Colonic mucosa (tissue), 4 donors: ENCODE measurements around the gene ZDHHC22. TPM values are rescaled to one million over a fixed set of nuclear protein-coding genes. Genes with fewer than 3 reads are reported as not detected.

ENCODE experiments used
- DNase-seq: peaks from one replicate; pipeline ENCODE4 v3.0.0-alpha.2; 2020
- H3K27ac ChIP-seq: fragments of 200-600 bp; one replicate; pipeline ENCODE4 v1.8.0; 2021
- H3K27me3 ChIP-seq: fragments of 200-600 bp; one replicate; pipeline ENCODE4 v1.8.0; 2021
- H3K36me3 ChIP-seq: fragments of 200-600 bp; one replicate; pipeline ENCODE4 v1.8.0; 2021
- H3K4me1 ChIP-seq: fragments of 200-600 bp; one replicate; pipeline ENCODE4 v1.8.0; 2021; ENCODE audit warnings: mild to moderate bottlenecking
- H3K4me3 ChIP-seq: fragments of 200-600 bp; one replicate; pipeline ENCODE4 v1.8.0; 2021
- H3K9ac ChIP-seq, 2 donors: one replicate each; pipeline ENCODE4 v1.7.0; 2013; ENCODE audit warnings: control low read depth in 2 of 2, low read depth in 2 of 2, low read length in 2 of 2
- H3K9me3 ChIP-seq: fragments of 200-600 bp; one replicate; pipeline ENCODE4 v1.8.0; 2021
- intact Hi-C: fragments of 100-400 bp; cut with DNase I; formaldehyde crosslinking; loops from one replicate; pipeline ENCODE4 v1.14.1; 2022
- total RNA-seq, 2 donors: library from RNA; stranded (reverse); fragmentation: NEBNext Ultra II Directional in 1 of 2; extraction: Animal tissue kit (Norgen Biotek cat#: 25700) in 1 of 2; gene quantifications; one replicate each; pipeline ENCODE4 v1.2.1, GENCODE V29; 2021
- TF ChIP-seq, protein P1 (sequence below): fragments of 200-600 bp; IDR thresholded peaks from one replicate; pipeline ENCODE4 v1.8.0; 2022; ENCODE audit warnings: antibody characterized with exemption, mild to moderate bottlenecking
- donor health status: healthy.
- donor health status: DM: no; HTN: no; CAD: no.
- donor health status: DM: no; HTN: no; CAD: no.

ZDHHC22 gene
- total RNA-seq, 2 donors from 2014 or later = 0.07 to 0.42 TPM

- H3K36me3 ChIP-seq = no peaks in the 10 kb centered on the region
- intact Hi-C loops = no loop called here
- no peak overlapping the region for H3K9ac ChIP-seq
- no peaks in the 10 kb centered on the region for H3K27me3 ChIP-seq
- H3K4me3 ChIP-seq = no peak overlapping the region
- no peaks in the 10 kb centered on the region for H3K9me3 ChIP-seq
- no peak overlapping the region for H3K27ac ChIP-seq
- no peaks in the 10 kb centered on the region for H3K4me1 ChIP-seq
- TF ChIP-seq, protein P1, sequence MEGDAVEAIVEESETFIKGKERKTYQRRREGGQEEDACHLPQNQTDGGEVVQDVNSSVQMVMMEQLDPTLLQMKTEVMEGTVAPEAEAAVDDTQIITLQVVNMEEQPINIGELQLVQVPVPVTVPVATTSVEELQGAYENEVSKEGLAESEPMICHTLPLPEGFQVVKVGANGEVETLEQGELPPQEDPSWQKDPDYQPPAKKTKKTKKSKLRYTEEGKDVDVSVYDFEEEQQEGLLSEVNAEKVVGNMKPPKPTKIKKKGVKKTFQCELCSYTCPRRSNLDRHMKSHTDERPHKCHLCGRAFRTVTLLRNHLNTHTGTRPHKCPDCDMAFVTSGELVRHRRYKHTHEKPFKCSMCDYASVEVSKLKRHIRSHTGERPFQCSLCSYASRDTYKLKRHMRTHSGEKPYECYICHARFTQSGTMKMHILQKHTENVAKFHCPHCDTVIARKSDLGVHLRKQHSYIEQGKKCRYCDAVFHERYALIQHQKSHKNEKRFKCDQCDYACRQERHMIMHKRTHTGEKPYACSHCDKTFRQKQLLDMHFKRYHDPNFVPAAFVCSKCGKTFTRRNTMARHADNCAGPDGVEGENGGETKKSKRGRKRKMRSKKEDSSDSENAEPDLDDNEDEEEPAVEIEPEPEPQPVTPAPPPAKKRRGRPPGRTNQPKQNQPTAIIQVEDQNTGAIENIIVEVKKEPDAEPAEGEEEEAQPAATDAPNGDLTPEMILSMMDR = no peak
- no peak for DNase-seq
Measured at GRCh38 chr14:77161011-77161410, 19.4 kb upstream of the ZDHHC22 start.

DNA sequence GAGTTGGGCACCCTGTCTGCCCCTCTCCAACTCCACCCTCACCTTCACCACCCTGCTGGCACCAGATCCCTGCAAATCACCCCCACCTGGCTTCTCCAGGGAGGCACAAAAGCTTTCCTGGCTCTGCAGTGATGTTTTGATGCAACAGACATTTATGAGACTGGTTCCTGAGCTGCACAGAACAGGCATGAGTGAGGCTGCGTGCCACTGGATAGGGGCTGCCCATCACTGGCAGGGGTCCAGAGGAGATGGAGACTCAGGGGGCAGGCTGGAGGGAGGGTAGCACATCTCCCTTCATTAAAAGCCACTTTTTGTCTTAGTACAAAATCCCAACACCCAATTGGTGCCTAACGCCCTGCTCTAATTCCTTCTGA, 17.3 kb upstream of the ZDHHC22 start:
- intact Hi-C loops = no loop called here
- Histone ChIP-seq H3K9me3 (no peaks in the 10 kb centered on the region), H3K27me3 (no peaks in the 10 kb centered on the region), H3K9ac (no peak overlapping the region), H3K4me1 (no peaks in the 10 kb centered on the region), H3K36me3 (no peaks in the 10 kb centered on the region), H3K27ac (no peak overlapping the region), H3K4me3 (no peak overlapping the region)
- DNase-seq = no peak
- TF ChIP-seq, protein P1 = no peak

DNA sequence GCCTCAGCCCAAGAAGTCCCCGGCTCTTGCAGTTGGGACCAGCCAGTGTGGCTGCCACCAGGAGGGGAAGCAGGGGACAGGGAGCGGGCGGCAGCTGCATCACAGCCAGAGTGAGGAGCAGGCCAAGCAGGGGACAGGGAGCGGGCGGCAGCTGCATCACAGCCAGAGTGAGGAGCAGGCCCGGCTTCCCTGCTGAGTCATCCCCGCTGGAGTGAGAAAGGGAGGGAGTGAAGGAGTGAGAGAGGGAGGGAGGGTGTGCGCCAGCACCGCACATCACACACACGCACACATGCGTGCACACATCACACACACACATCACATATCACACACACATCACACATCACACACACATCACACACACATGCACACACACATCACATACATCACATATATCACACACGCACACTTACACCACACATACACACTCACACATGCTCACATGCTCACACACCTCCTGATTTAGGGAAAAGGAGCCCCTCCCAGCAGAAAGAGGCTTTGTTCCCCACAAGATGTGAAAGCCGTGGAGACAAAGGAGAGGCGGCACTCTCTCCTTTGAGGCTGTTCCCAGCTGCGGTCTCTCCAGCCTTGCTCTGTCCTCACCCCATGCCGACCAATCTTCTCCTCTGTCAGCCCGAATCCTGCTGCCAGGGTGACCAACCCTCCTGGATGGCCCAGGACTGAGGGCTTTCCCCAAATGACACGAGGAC, 16.7 kb upstream of the ZDHHC22 start:
- H3K4me3 ChIP-seq = no peak overlapping the region
- no peak overlapping the region for H3K9ac ChIP-seq
- H3K27ac ChIP-seq = no peak overlapping the region
- TF ChIP-seq, protein P1 = no peak
- no peaks in the 10 kb centered on the region for H3K4me1 ChIP-seq
- intact Hi-C loops = no loop called here
- H3K27me3 ChIP-seq = no peaks in the 10 kb centered on the region
- no peaks in the 10 kb centered on the region for H3K9me3 ChIP-seq
- no peak for DNase-seq
- no peaks in the 10 kb centered on the region for H3K36me3 ChIP-seq

DNA sequence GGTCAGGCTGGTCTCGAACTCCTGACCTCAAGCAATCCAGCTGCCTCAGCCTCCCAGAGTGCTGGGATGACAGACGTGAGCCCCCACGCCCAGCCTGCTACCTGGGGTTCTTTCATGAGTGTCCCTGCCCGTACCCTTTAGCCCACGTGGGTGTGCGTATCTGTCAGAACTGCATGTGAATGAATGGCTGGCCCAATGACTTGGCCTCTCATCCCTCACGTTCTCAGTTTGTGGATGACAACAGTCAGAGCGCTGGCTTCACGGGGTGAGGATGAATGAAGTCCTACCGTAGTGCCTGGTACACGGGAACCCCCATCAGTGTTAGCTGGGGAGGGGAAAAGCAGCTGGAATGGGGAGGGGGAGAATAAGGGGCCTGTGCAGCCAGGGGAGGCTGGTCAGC, 16.1 kb upstream of the ZDHHC22 start:
- H3K9me3 ChIP-seq = no peaks in the 10 kb centered on the region
- H3K4me3 ChIP-seq = no peak overlapping the region
- TF ChIP-seq, protein P1 = no peak
- no peaks in the 10 kb centered on the region for H3K36me3 ChIP-seq
- H3K4me1 ChIP-seq = no peaks in the 10 kb centered on the region
- no peak overlapping the region for H3K9ac ChIP-seq
- no peaks in the 10 kb centered on the region for H3K27me3 ChIP-seq
- no peak overlapping the region for H3K27ac ChIP-seq
- intact Hi-C loops = no loop called here
- DNase-seq = no peak

DNA sequence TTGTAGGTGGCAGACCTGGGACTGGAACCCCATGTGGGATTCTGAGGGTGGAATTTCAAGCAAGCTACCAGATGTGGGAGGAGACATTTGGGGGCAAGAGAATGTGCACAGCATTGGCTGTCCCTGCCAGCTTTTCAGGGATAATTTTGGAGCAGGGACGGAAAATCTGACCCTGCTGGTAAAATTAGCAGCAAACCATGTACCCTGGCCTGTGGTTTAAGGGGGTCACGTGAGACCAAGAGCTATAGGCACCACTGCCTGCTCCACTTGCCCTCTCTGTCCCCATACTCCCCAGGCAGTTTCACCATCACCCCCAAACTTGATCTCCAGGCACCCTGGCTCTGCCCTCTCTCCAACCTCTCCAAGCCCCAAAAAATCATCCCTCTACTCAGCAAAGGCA, 13.5 kb upstream of the ZDHHC22 start:
- no peaks in the 10 kb centered on the region for H3K36me3 ChIP-seq
- DNase-seq = no peak
- no peak overlapping the region for H3K9ac ChIP-seq
- intact Hi-C loops = no loop called here
- H3K9me3 ChIP-seq = no peaks in the 10 kb centered on the region
- no peaks in the 10 kb centered on the region for H3K4me1 ChIP-seq
- H3K27me3 ChIP-seq = no peaks in the 10 kb centered on the region
- no peak overlapping the region for H3K27ac ChIP-seq
- TF ChIP-seq, protein P1 = no peak
- no peak overlapping the region for H3K4me3 ChIP-seq
